ENCODE data around the gene ADGRG3.

- TF ChIP-seq CTCF (IDR thresholded peaks at IDR 0.05 in 2 of 3, conservative IDR thresholded peaks at IDR 0.05 in 1 of 3; ENCODE audit: borderline replicate concordance in 1 of 3, insufficient read depth in 1 of 3, low read depth in 2 of 3, low read length in 2 of 3) (no peak), SIN3A (IDR thresholded peaks at IDR 0.05; ENCODE audit: low read depth) (no peak), ZFX (IDR thresholded peaks at IDR 0.05) (no peak), ATF3 (IDR thresholded peaks at IDR 0.05) (no peak), JUND (IDR thresholded peaks at IDR 0.05) (no peak), EZH2 (IDR thresholded peaks at IDR 0.05) (no peak), POLR2A (IDR thresholded peaks at IDR 0.05; ENCODE audit: borderline replicate concordance, extremely low read depth, insufficient read depth, insufficient read length) (no peak), POLR2AphosphoS5 (IDR thresholded peaks at IDR 0.05; ENCODE audit: low read depth, low read length) (no peak), RAD21 (IDR thresholded peaks at IDR 0.05; ENCODE audit: low read depth) (no peak), MAX (IDR thresholded peaks at IDR 0.05) (no peak)
- TF ChIP-seq, protein P1, sequence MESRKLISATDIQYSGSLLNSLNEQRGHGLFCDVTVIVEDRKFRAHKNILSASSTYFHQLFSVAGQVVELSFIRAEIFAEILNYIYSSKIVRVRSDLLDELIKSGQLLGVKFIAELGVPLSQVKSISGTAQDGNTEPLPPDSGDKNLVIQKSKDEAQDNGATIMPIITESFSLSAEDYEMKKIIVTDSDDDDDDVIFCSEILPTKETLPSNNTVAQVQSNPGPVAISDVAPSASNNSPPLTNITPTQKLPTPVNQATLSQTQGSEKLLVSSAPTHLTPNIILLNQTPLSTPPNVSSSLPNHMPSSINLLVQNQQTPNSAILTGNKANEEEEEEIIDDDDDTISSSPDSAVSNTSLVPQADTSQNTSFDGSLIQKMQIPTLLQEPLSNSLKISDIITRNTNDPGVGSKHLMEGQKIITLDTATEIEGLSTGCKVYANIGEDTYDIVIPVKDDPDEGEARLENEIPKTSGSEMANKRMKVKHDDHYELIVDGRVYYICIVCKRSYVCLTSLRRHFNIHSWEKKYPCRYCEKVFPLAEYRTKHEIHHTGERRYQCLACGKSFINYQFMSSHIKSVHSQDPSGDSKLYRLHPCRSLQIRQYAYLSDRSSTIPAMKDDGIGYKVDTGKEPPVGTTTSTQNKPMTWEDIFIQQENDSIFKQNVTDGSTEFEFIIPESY (IDR thresholded peaks at IDR 0.05; ENCODE audit: extremely low read depth, insufficient replicate concordance, low read length), result no peak
Observed at GRCh38 chr16:57668263-57668571, at the start of gene ADGRG3.

All from HCT116 (cell line).